Measurements from ENCODE around the gene WDR7. TPM values are rescaled to one million over a fixed set of nuclear protein-coding genes. Genes with fewer than 3 reads are reported as not detected.

WDR7 gene
- total RNA-seq, 2 experiments from 2014 or later, result 39.7 to 44.2 TPM

- Mint-ChIP-seq H3K4me1 (ENCODE audit: low read depth) (peaks cover 28% of the 10 kb centered on the region), H3K9me3 (ENCODE audit: insufficient read depth) (no peaks in the 10 kb centered on the region), H3K36me3 (ENCODE audit: low read depth) (peaks cover 26% of the 10 kb centered on the region), H3K27me3 (ENCODE audit: low read depth) (no peaks in the 10 kb centered on the region), H3K27ac (no peak overlapping the region), H3K4me3 (no peak overlapping the region)
- ATAC-seq, result no peak
- CTCF ChIA-PET, result no interaction called here
- no peak for DNase-seq
- POLR2A ChIA-PET, result no interaction called here
Observed at GRCh38 chr18:56659111-56659510, 8.0 kb downstream of the WDR7 start.

GRCh38 chr18:56660655-56661054 is 9.5 kb downstream of the WDR7 start:
- ChIA-PET CTCF (interaction anchor here (0.8 to 2.2 kb wide), 2 partner anchors 8 to 11 kb away, joined by 4 to 6 read pairs; no protein-coding TSS in a partner anchor), POLR2A (interaction anchor here (0.9 to 1.1 kb wide), 2 partner anchors 9 to 11 kb away, joined by 3 read pairs; partner anchors contain the start of gene WDR7)
- DNase-seq (no peak), ATAC-seq (no peak)
- Mint-ChIP-seq H3K36me3 (ENCODE audit: low read depth) (peaks cover 21% of the 10 kb centered on the region), H3K27me3 (ENCODE audit: low read depth) (no peaks in the 10 kb centered on the region), H3K27ac (no peak overlapping the region), H3K4me3 (no peak overlapping the region), H3K9me3 (ENCODE audit: insufficient read depth) (no peaks in the 10 kb centered on the region), H3K4me1 (ENCODE audit: low read depth) (peaks cover 13% of the 10 kb centered on the region)

- POLR2A ChIA-PET, result interaction anchor here (1.1 kb wide), 1 partner anchor 12 kb away, joined by 3 read pairs; no protein-coding TSS in a partner anchor
- H3K4me1 Mint-ChIP-seq (ENCODE audit: low read depth), result peaks cover 9% of the 10 kb centered on the region
Observed at GRCh38 chr18:56661360-56662062, 10.4 kb downstream of the WDR7 start.

GRCh38 chr18:56662063-56662408 is 10.9 kb downstream of the WDR7 start:
- no peak for DNase-seq
- CTCF ChIA-PET, result interaction anchor here (1.1 to 2.2 kb wide), 2 partner anchors 10 to 47 kb away, joined by 3 to 6 read pairs; no protein-coding TSS in a partner anchor
- ATAC-seq, result no peak
- POLR2A ChIA-PET, result no interaction called here
- H3K27me3 Mint-ChIP-seq (ENCODE audit: low read depth), result no peaks in the 10 kb centered on the region
- no peaks in the 10 kb centered on the region for H3K9me3 Mint-ChIP-seq (ENCODE audit: insufficient read depth)
- H3K4me1 Mint-ChIP-seq (ENCODE audit: low read depth), result peaks cover 9% of the 10 kb centered on the region
- no peak overlapping the region for H3K4me3 Mint-ChIP-seq
- peaks cover 19% of the 10 kb centered on the region for H3K36me3 Mint-ChIP-seq (ENCODE audit: low read depth)
- H3K27ac Mint-ChIP-seq, result no peak overlapping the region

More at GRCh38 chr18:56661360-56662062, 10.4 kb downstream of the WDR7 start:
- Mint-ChIP-seq H3K36me3 (ENCODE audit: low read depth) (peaks cover 19% of the 10 kb centered on the region), H3K9me3 (ENCODE audit: insufficient read depth) (no peaks in the 10 kb centered on the region), H3K4me3 (no peak overlapping the region), H3K27me3 (ENCODE audit: low read depth) (no peaks in the 10 kb centered on the region), H3K27ac (no peak overlapping the region)
- CTCF ChIA-PET, result interaction anchor here (0.8 to 2.2 kb wide), 3 partner anchors 9 to 48 kb away, joined by 3 to 6 read pairs (median 4); no protein-coding TSS in a partner anchor
- no peak for ATAC-seq
- no peak for DNase-seq

GRCh38 chr18:56662502-56662901 is 11.3 kb downstream of the WDR7 start:
- H3K36me3 Mint-ChIP-seq (ENCODE audit: low read depth), result peaks cover 19% of the 10 kb centered on the region
- no peak overlapping the region for H3K27ac Mint-ChIP-seq
- POLR2A ChIA-PET, result no interaction called here
- H3K27me3 Mint-ChIP-seq (ENCODE audit: low read depth), result no peaks in the 10 kb centered on the region
- H3K4me1 Mint-ChIP-seq (ENCODE audit: low read depth), result peaks cover 9% of the 10 kb centered on the region
- CTCF ChIA-PET, result interaction anchor here (2.2 kb wide), 1 partner anchor 10 kb away, joined by 6 read pairs; no protein-coding TSS in a partner anchor
- no peak for DNase-seq
- H3K4me3 Mint-ChIP-seq, result no peak overlapping the region
- no peak for ATAC-seq
- no peaks in the 10 kb centered on the region for H3K9me3 Mint-ChIP-seq (ENCODE audit: insufficient read depth)

- no peaks in the 10 kb centered on the region for H3K27me3 Mint-ChIP-seq (ENCODE audit: low read depth)
- POLR2A ChIA-PET, result no interaction called here
Observed at GRCh38 chr18:56662902-56663301, 11.7 kb downstream of the WDR7 start.

GRCh38 chr18:56672391-56672790 is 21.2 kb downstream of the WDR7 start:
- CTCF ChIA-PET, result no interaction called here
- ATAC-seq, result no peak
- no peaks in the 10 kb centered on the region for H3K27me3 Mint-ChIP-seq (ENCODE audit: low read depth)

More at GRCh38 chr18:56662902-56663301, 11.7 kb downstream of the WDR7 start:
- ATAC-seq, result no peak
- no peak overlapping the region for H3K27ac Mint-ChIP-seq
- CTCF ChIA-PET, result interaction anchor here (2.2 kb wide), 1 partner anchor 11 kb away, joined by 6 read pairs; no protein-coding TSS in a partner anchor
- no peaks in the 10 kb centered on the region for H3K9me3 Mint-ChIP-seq (ENCODE audit: insufficient read depth)
- no peak for DNase-seq
- H3K4me1 Mint-ChIP-seq (ENCODE audit: low read depth), result peaks cover 9% of the 10 kb centered on the region
- H3K36me3 Mint-ChIP-seq (ENCODE audit: low read depth), result peaks cover 16% of the 10 kb centered on the region
- no peak overlapping the region for H3K4me3 Mint-ChIP-seq

GRCh38 chr18:56672981-56673380 is 21.8 kb downstream of the WDR7 start:
- H3K9me3 Mint-ChIP-seq (ENCODE audit: insufficient read depth), result no peaks in the 10 kb centered on the region
- H3K36me3 Mint-ChIP-seq (ENCODE audit: low read depth), result peaks cover 25% of the 10 kb centered on the region
- DNase-seq (no peak), ATAC-seq (no peak)
- H3K4me3 Mint-ChIP-seq, result no peak overlapping the region
- POLR2A ChIA-PET, result no interaction called here
- CTCF ChIA-PET, result interaction anchor here (0.7 to 1.1 kb wide), 2 partner anchors 36 to 335 kb away, joined by 3 read pairs; no protein-coding TSS in a partner anchor
- H3K27ac Mint-ChIP-seq, result no peak overlapping the region
- no peaks in the 10 kb centered on the region for H3K27me3 Mint-ChIP-seq (ENCODE audit: low read depth)
- peaks cover 18% of the 10 kb centered on the region for H3K4me1 Mint-ChIP-seq (ENCODE audit: low read depth)

More at GRCh38 chr18:56672391-56672790, 21.2 kb downstream of the WDR7 start:
- H3K9me3 Mint-ChIP-seq (ENCODE audit: insufficient read depth), result no peaks in the 10 kb centered on the region
- no peak overlapping the region for H3K27ac Mint-ChIP-seq
- POLR2A ChIA-PET, result no interaction called here
- no peak for DNase-seq
- H3K4me1 Mint-ChIP-seq (ENCODE audit: low read depth), result peaks cover 18% of the 10 kb centered on the region
- H3K36me3 Mint-ChIP-seq (ENCODE audit: low read depth), result peaks cover 20% of the 10 kb centered on the region
- H3K4me3 Mint-ChIP-seq, result no peak overlapping the region

GRCh38 chr18:56676639-56677038 is 25.5 kb downstream of the WDR7 start:
- ATAC-seq (no peak), DNase-seq (no peak)
- Mint-ChIP-seq H3K4me3 (no peak overlapping the region), H3K4me1 (ENCODE audit: low read depth) (peaks cover 2% of the 10 kb centered on the region), H3K27me3 (ENCODE audit: low read depth) (no peaks in the 10 kb centered on the region), H3K9me3 (ENCODE audit: insufficient read depth) (no peaks in the 10 kb centered on the region), H3K27ac (no peak overlapping the region), H3K36me3 (ENCODE audit: low read depth) (peaks cover 34% of the 10 kb centered on the region)
- ChIA-PET CTCF (no interaction called here), POLR2A (no interaction called here)

- ChIA-PET POLR2A (no interaction called here), CTCF (interaction anchor here (1.0 kb wide), 1 partner anchor 28 kb away, joined by 3 read pairs; the partner anchor contains the start of gene WDR7)
- Mint-ChIP-seq H3K4me1 (ENCODE audit: low read depth) (no peaks in the 10 kb centered on the region), H3K36me3 (ENCODE audit: low read depth) (peaks cover 28% of the 10 kb centered on the region), H3K4me3 (no peak overlapping the region), H3K27me3 (ENCODE audit: low read depth) (no peaks in the 10 kb centered on the region), H3K27ac (no peak overlapping the region), H3K9me3 (ENCODE audit: insufficient read depth) (no peaks in the 10 kb centered on the region)
- DNase-seq (no peak), ATAC-seq (no peak)
Observed at GRCh38 chr18:56678836-56679565, 27.8 kb downstream of the WDR7 start.

- H3K4me3 Mint-ChIP-seq, result no peak overlapping the region
- DNase-seq, result no peak
- peaks cover 15% of the 10 kb centered on the region for H3K36me3 Mint-ChIP-seq (ENCODE audit: low read depth)
- no peaks in the 10 kb centered on the region for H3K27me3 Mint-ChIP-seq (ENCODE audit: low read depth)
- H3K27ac Mint-ChIP-seq, result no peak overlapping the region
- ChIA-PET POLR2A (no interaction called here), CTCF (no interaction called here)
- no peaks in the 10 kb centered on the region for H3K9me3 Mint-ChIP-seq (ENCODE audit: insufficient read depth)
- H3K4me1 Mint-ChIP-seq (ENCODE audit: low read depth), result no peaks in the 10 kb centered on the region
- ATAC-seq, result no peak
Observed at GRCh38 chr18:56684277-56684676, 33.1 kb downstream of the WDR7 start.

- no peak overlapping the region for H3K4me3 Mint-ChIP-seq
- no peak for ATAC-seq
- no peaks in the 10 kb centered on the region for H3K27me3 Mint-ChIP-seq (ENCODE audit: low read depth)
- no peaks in the 10 kb centered on the region for H3K9me3 Mint-ChIP-seq (ENCODE audit: insufficient read depth)
- no peak overlapping the region for H3K27ac Mint-ChIP-seq
- no peaks in the 10 kb centered on the region for H3K4me1 Mint-ChIP-seq (ENCODE audit: low read depth)
- CTCF ChIA-PET, result no interaction called here
- peaks cover 12% of the 10 kb centered on the region for H3K36me3 Mint-ChIP-seq (ENCODE audit: low read depth)
- POLR2A ChIA-PET, result no interaction called here
- no peak for DNase-seq
Observed at GRCh38 chr18:56691530-56691929, 40.4 kb downstream of the WDR7 start.
